HEK293 (cell line): ENCODE results near the gene NDUFV1.

ENCODE experiments used
- CTCF ChIP-seq: fragments of 450-650 bp; formaldehyde crosslinking; IDR thresholded peaks from 2 replicates; pipeline ENCODE4 v1.5.1; 2016; ENCODE audit warnings: missing biosample characterization, missing genetic modification characterization
- HOXA7 ChIP-seq: sonication (generic); formaldehyde crosslinking; IDR thresholded peaks from 2 replicates; pipeline ENCODE4 v1.8.1; 2022; ENCODE audit warnings: missing genetic modification reagents, borderline replicate concordance
- REST ChIP-seq: fragments of 450-650 bp; formaldehyde crosslinking; IDR thresholded peaks from 2 replicates; pipeline ENCODE4 v1.5.1; 2016; ENCODE audit warnings: missing biosample characterization, missing genetic modification characterization
- WT1 ChIP-seq: fragments of 450-650 bp; formaldehyde crosslinking; IDR thresholded peaks from 2 replicates; pipeline ENCODE4 v1.5.1; 2016; ENCODE audit warnings: missing biosample characterization, missing genetic modification characterization
- ZBTB1 ChIP-seq: fragments of 450-650 bp; formaldehyde crosslinking; IDR thresholded peaks from 2 replicates; pipeline ENCODE4 v1.5.1; 2016; ENCODE audit warnings: missing biosample characterization, missing genetic modification characterization
- ZBTB7A ChIP-seq: fragments of 450-650 bp; formaldehyde crosslinking; IDR thresholded peaks from 2 replicates; pipeline ENCODE4 v1.5.1; 2016; ENCODE audit warnings: low read depth, missing biosample characterization, missing genetic modification characterization
- ZNF138 ChIP-seq: fragments of 450-650 bp; formaldehyde crosslinking; IDR thresholded peaks from 2 replicates; pipeline ENCODE4 v1.5.1; 2016; ENCODE audit warnings: missing biosample characterization, missing genetic modification characterization, borderline replicate concordance
- ZNF350 ChIP-seq: fragments of 450-650 bp; formaldehyde crosslinking; IDR thresholded peaks from 2 replicates; pipeline ENCODE4 v1.5.0; 2017; ENCODE audit warnings: missing biosample characterization, mild to moderate bottlenecking, missing genetic modification characterization
- ZNF354C ChIP-seq: fragments of 450-650 bp; formaldehyde crosslinking; IDR thresholded peaks from 2 replicates; pipeline ENCODE4 v1.5.1; 2016; ENCODE audit warnings: missing biosample characterization, missing genetic modification characterization, low read depth, borderline replicate concordance
- ZNF513 ChIP-seq: fragments of 450-650 bp; IDR thresholded peaks from 2 replicates; pipeline ENCODE4 v1.5.1; 2018; ENCODE audit warnings: missing biosample characterization, missing genetic modification characterization
- ZNF596 ChIP-seq: fragments of 450-650 bp; IDR thresholded peaks from 2 replicates; pipeline ENCODE4 v1.5.0; 2018; ENCODE audit warnings: missing biosample characterization, mild to moderate bottlenecking, missing genetic modification characterization, moderate library complexity

GRCh38 chr11:67610302-67610868 is 3.6 kb downstream of the NDUFV1 start:
- no peak for TF ChIP-seq REST
- no peak for TF ChIP-seq ZNF596 (tag by site-specific recombination)
- no peak for TF ChIP-seq WT1
- TF ChIP-seq CTCF = no peak
- TF ChIP-seq ZNF138 (tag by site-specific recombination) = no peak
- TF ChIP-seq ZNF354C (tag by site-specific recombination) = no peak
- no peak for TF ChIP-seq ZBTB1 (tag by site-specific recombination)
- TF ChIP-seq ZNF350 (tag by site-specific recombination) = no peak
- no peak for TF ChIP-seq ZNF513 (tag by site-specific recombination)
- no peak for TF ChIP-seq HOXA7 (CRISPR knock-in tag)
- no peak for TF ChIP-seq ZBTB7A (tag by site-specific recombination)
